ENCODE measurements around the gene CAMK1D. TPM values are rescaled to one million over a fixed set of nuclear protein-coding genes. Genes with fewer than 3 reads are reported as not detected.

CAMK1D gene
- total and polyA plus RNA-seq, 2 experiments from 2014 or later, result 2.0 to 3.8 TPM

DNA sequence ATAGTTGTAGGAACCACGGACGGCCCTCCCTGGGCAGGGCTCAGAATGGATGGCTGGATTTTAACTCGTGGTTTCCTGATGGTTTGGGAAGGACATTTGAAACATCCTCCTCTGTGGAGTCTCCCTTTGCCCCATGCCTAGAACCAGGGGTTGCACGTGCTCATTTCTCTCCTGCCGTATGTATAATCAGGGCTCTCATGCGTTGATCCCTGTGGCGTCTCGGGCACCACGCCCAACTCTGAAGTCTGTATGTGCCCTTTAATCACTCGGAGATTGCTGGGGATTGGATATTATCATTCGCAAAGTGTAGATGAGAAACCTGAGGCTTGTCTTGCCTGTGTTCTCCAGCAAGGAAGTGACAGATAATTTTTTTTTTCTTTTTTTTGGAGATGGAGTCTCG lies 257.1 kb downstream of the CAMK1D start:
- Histone ChIP-seq H3K9me3 (ENCODE audit: low read depth) (no peaks in the 10 kb centered on the region), H3K4me1 (ENCODE audit: low read depth) (no peaks in the 10 kb centered on the region), H3K4me3 (no peak overlapping the region), H3K27ac (no peak overlapping the region), H3K36me3 (no peaks in the 10 kb centered on the region), H3K27me3 (no peaks in the 10 kb centered on the region)
- TF ChIP-seq, protein P1, sequence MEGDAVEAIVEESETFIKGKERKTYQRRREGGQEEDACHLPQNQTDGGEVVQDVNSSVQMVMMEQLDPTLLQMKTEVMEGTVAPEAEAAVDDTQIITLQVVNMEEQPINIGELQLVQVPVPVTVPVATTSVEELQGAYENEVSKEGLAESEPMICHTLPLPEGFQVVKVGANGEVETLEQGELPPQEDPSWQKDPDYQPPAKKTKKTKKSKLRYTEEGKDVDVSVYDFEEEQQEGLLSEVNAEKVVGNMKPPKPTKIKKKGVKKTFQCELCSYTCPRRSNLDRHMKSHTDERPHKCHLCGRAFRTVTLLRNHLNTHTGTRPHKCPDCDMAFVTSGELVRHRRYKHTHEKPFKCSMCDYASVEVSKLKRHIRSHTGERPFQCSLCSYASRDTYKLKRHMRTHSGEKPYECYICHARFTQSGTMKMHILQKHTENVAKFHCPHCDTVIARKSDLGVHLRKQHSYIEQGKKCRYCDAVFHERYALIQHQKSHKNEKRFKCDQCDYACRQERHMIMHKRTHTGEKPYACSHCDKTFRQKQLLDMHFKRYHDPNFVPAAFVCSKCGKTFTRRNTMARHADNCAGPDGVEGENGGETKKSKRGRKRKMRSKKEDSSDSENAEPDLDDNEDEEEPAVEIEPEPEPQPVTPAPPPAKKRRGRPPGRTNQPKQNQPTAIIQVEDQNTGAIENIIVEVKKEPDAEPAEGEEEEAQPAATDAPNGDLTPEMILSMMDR (IDR thresholded peaks at IDR 0.05; ENCODE audit: low read depth, low read length), result no peak
- no peak for DNase-seq (ENCODE audit: low read depth in 1 of 2, low spot score in 1 of 2)

DNA sequence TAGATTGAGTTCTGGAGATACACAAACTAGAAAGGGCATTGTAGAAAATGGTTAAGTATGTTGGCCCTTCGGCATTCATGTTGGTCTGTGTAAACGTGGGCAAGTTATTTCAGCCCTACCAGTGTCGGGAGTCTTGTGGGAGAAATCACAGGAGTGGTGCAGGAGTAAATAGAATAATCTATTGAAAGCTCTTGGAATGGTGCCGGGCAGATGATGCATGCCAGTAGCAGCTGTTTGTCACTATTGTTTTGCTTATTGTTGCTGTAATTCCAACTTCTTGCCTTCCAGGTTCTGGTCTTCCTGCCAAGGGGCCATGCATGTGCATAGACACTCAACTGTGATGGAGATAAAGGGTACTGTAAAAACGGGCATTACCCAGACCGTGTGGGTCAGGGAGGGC lies 259.4 kb downstream of the CAMK1D start:
- TF ChIP-seq, protein P1 (IDR thresholded peaks at IDR 0.05; ENCODE audit: low read depth, low read length), result no peak

DNA sequence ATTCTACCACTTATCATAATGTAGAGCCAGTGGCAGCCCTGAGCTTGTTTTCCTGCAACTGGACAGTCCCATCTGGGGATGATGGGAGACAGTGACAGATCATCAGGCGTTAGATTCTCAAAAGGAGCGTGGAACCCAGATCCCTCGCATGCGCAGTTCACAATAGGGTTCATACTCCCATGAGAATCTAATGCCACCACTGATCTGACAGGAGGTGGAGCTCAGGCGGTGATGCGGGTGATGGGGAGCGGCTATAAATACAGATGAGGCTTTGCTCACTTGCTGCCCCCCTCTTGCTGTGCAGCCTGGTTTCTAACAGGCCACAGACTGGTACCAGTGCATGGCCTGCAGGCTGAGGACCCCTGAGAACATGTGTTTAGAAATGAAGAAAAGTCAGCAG lies 260.1 kb downstream of the CAMK1D start:
- Histone ChIP-seq H3K4me1 (ENCODE audit: low read depth) (no peaks in the 10 kb centered on the region), H3K36me3 (no peaks in the 10 kb centered on the region), H3K4me3 (no peak overlapping the region), H3K27ac (no peak overlapping the region), H3K27me3 (no peaks in the 10 kb centered on the region), H3K9me3 (ENCODE audit: low read depth) (no peaks in the 10 kb centered on the region)
- DNase-seq (ENCODE audit: low read depth in 1 of 2, low spot score in 1 of 2), result no peak
- TF ChIP-seq, protein P1 (IDR thresholded peaks at IDR 0.05; ENCODE audit: low read depth, low read length), result no peak

More for the DNA sequence above, 259.4 kb downstream of the CAMK1D start:
- no peak for DNase-seq (ENCODE audit: low read depth in 1 of 2, low spot score in 1 of 2)
- no peaks in the 10 kb centered on the region for H3K4me1 ChIP-seq (ENCODE audit: low read depth)
- H3K9me3 ChIP-seq (ENCODE audit: low read depth), result no peaks in the 10 kb centered on the region
- no peaks in the 10 kb centered on the region for H3K36me3 ChIP-seq
- H3K27ac ChIP-seq, result no peak overlapping the region
- no peaks in the 10 kb centered on the region for H3K27me3 ChIP-seq
- H3K4me3 ChIP-seq, result no peak overlapping the region

DNA sequence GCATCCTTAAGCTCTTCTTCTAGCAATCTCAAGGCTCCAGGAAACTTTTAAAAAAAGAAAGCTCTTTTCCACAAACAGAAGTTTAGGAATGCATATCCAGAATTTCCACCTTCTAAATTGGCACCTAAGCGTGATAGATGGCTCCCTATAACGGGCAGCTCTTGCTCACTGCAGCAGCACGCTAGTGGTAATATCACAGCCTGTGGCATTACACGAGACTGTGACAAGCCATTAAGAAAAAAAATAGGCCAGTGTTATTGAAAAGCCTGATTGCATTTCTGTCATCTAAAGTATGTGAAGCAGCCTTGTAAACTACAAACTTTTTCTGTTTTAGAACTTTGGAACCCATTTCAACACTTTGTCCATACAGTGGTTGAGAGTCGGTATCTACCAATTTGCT lies 263.8 kb downstream of the CAMK1D start:
- TF ChIP-seq, protein P1 (IDR thresholded peaks at IDR 0.05; ENCODE audit: low read depth, low read length), result no peak
- Histone ChIP-seq H3K4me1 (ENCODE audit: low read depth) (no peaks in the 10 kb centered on the region), H3K27me3 (no peaks in the 10 kb centered on the region), H3K36me3 (no peaks in the 10 kb centered on the region), H3K27ac (no peak overlapping the region), H3K9me3 (ENCODE audit: low read depth) (no peaks in the 10 kb centered on the region), H3K4me3 (no peak overlapping the region)
- no peak for DNase-seq (ENCODE audit: low read depth in 1 of 2, low spot score in 1 of 2)

DNA sequence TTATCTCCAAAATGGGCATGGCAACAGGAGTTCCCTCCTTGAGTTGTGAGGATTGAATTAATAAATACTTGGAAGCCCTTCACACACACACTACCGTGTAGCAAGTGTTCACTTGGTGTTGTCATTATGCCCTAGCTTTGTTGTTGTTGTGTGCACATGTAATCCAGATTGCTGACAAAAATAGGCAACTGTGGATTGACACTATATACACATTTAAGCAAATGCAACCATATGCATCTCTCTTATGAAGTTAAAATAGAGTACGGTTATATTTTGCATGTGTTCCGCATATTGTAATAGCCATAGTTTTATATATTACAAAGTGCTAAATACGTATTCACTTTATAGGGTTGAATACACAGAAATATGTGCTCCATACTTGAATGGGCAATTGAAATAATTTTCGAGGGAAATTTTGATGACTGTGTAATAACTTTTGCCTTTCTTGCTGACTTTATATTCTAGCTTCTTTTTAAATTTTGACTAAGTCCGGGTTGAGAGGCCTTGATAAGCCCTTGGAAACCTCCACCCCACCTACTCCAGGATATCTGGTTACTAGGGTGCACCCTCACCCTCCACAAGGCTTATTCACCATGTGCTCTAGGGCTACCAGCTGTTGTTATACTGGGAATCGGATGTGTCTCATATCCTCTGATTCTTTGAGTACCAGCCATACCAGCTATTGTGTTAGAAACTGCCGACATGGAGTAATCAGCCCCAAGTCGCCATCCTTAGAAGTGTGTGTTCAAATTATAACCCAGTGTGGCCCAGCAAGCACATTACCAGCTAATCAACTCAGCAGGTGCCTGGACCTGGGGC lies 265.0 kb downstream of the CAMK1D start:
- Histone ChIP-seq H3K4me3 (no peak overlapping the region), H3K4me1 (ENCODE audit: low read depth) (no peaks in the 10 kb centered on the region), H3K9me3 (ENCODE audit: low read depth) (no peaks in the 10 kb centered on the region), H3K27ac (no peak overlapping the region), H3K27me3 (no peaks in the 10 kb centered on the region), H3K36me3 (no peaks in the 10 kb centered on the region)
- no peak for DNase-seq (ENCODE audit: low read depth in 1 of 2, low spot score in 1 of 2)
- TF ChIP-seq, protein P1 (IDR thresholded peaks at IDR 0.05; ENCODE audit: low read depth, low read length), result no peak

Measured in cardiac muscle cell (in vitro differentiated cells and primary cell).